HEK293 (cell line): ENCODE results near the gene SH3BGRL.
"Not testable (repeated sequence)": the region's sequence is repeated elsewhere in the genome, so short reads cannot be mapped to it uniquely, and the experiment has no call there.

Experiments used
- CTCF ChIA-PET: fragments of 350-600 bp; formaldehyde crosslinking; extraction: SDS; loops from one replicate; lab custom pipeline; 2021; ENCODE audit warnings: antibody characterized with exemption; lab: Yijun Ruan, JAX
- POLR2A ChIA-PET: fragments of 300-600 bp; formaldehyde crosslinking; extraction: SDS; loops from one replicate; lab custom pipeline; 2020; ENCODE audit warnings: antibody characterized with exemption, inconsistent platforms; lab: Yijun Ruan, JAX
- H3K27ac ChIP-seq: fragments of 200-500 bp; sonication (Bioruptor generic); 2 replicates; pipeline ENCODE4 v1.5.1; 2014; ENCODE audit warnings: low read depth, low read length, control low read depth, inconsistent platforms; ENCODE audit errors: extremely low read depth
- H3K36me3 ChIP-seq, 2 experiments: fragments of 200-500 bp in 1 of 2; sonication (Bioruptor generic) in 1 of 2; 1 replicate in 1 of 2; 2 replicates in 1 of 2; pipeline ENCODE4 v1.5.1; 2014 to 2017; ENCODE audit warnings: inconsistent platforms in 2 of 2, low read length in 2 of 2; ENCODE audit not compliant: control insufficient read depth in 2 of 2, insufficient read depth in 1 of 2
- H3K4me1 ChIP-seq: fragments of 200-500 bp; sonication (Bioruptor generic); 2 replicates; pipeline ENCODE4 v1.5.1; 2014; ENCODE audit warnings: mild to moderate bottlenecking, low read length, inconsistent platforms; ENCODE audit not compliant: control insufficient read depth, insufficient read depth
- H3K4me3 ChIP-seq: 2 replicates; pipeline ENCODE4 v1.5.1; 2011; ENCODE audit warnings: low read depth, mild to moderate bottlenecking, control low read depth, low read length, moderate library complexity
- H3K9me3 ChIP-seq: fragments of 200-500 bp; sonication (Bioruptor generic); 2 replicates; pipeline ENCODE4 v1.5.1; 2014; ENCODE audit warnings: low read depth, low read length, inconsistent platforms; ENCODE audit not compliant: control insufficient read depth, insufficient read depth
- SP3 ChIP-seq: fragments of 450-650 bp; formaldehyde crosslinking; IDR thresholded peaks from 2 replicates; pipeline ENCODE4 v1.5.1; 2016; ENCODE audit warnings: missing biosample characterization, missing genetic modification characterization
- ZNF266 ChIP-seq: fragments of 450-650 bp; formaldehyde crosslinking; IDR thresholded peaks from 2 replicates; pipeline ENCODE4 v1.5.1; 2016; ENCODE audit warnings: missing biosample characterization, missing genetic modification characterization, low read depth
- ZNF677 ChIP-seq: fragments of 450-650 bp; IDR thresholded peaks from 2 replicates; pipeline ENCODE4 v1.5.0; 2018; ENCODE audit warnings: missing biosample characterization, mild to moderate bottlenecking, missing genetic modification characterization, moderate library complexity
- TF ChIP-seq, protein P1 (sequence below): IDR thresholded peaks from 2 replicates; pipeline ENCODE4 v1.6.1; 2011; ENCODE audit warnings: mild to moderate bottlenecking, low read depth, low read length, borderline replicate concordance

The SH3BGRL gene

GRCh38 chrX:81338924-81339323, 137.0 kb downstream of the SH3BGRL start (continued):
- TF ChIP-seq, protein P1, sequence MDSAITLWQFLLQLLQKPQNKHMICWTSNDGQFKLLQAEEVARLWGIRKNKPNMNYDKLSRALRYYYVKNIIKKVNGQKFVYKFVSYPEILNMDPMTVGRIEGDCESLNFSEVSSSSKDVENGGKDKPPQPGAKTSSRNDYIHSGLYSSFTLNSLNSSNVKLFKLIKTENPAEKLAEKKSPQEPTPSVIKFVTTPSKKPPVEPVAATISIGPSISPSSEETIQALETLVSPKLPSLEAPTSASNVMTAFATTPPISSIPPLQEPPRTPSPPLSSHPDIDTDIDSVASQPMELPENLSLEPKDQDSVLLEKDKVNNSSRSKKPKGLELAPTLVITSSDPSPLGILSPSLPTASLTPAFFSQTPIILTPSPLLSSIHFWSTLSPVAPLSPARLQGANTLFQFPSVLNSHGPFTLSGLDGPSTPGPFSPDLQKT = no peak
- no peak for TF ChIP-seq SP3
- no peak for TF ChIP-seq ZNF677 (tag by site-specific recombination)
- no peak for TF ChIP-seq ZNF266

DNA sequence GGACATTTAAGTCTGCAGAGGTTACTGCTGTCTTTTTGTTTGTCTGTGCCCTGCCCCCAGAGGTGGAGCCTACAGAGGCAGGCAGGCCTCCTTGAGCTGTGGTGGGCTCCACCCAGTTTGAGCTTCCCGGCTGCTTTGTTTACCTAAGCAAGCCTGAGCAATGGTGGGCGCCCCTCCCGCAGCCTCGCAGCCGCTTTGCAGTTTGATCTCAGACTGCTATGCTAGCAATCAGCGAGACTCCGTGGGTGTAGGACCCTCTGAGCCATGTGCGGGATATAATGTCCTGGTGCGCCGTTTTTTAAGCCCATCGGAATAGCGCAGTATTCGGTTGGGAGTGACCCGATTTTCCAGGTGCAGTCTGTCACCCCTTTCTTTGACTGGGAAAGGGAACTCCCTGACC, 143.4 kb downstream of the SH3BGRL start:
- H3K9me3 ChIP-seq, POLR2A ChIA-PET, H3K27ac ChIP-seq, H3K4me3 ChIP-seq, H3K36me3 ChIP-seq, H3K4me1 ChIP-seq: not testable (repeated sequence)
- CTCF ChIA-PET = interaction anchor here (0.8 kb wide), 1 partner anchor 35 kb away, joined by 4 read pairs; no protein-coding TSS in a partner anchor
